Parathyroid adenoma (tissue), 2 donors: ENCODE results near the gene CHST11.
"Not testable (repeated sequence)": the region's sequence is repeated elsewhere in the genome, so short reads cannot be mapped to it uniquely, and the experiment has no call there.

ENCODE experiments used
- H2AFZ ChIP-seq: fragments of 300-600 bp; sonication (generic); one replicate; pipeline ENCODE4 v1.7.0; 2017; ENCODE audit warnings: antibody characterized with exemption, mild to moderate bottlenecking
- H3K27ac ChIP-seq: fragments of 300-600 bp; sonication (generic); one replicate; pipeline ENCODE4 v1.7.0; 2017
- H3K27me3 ChIP-seq: fragments of 300-600 bp; sonication (generic); one replicate; pipeline ENCODE4 v1.7.0; 2017; ENCODE audit warnings: low read length; ENCODE audit not compliant: control insufficient read depth, insufficient read depth
- H3K36me3 ChIP-seq: fragments of 300-600 bp; sonication (generic); one replicate; pipeline ENCODE4 v1.7.0; 2017; ENCODE audit warnings: low read length; ENCODE audit not compliant: control insufficient read depth, insufficient read depth
- H3K4me1 ChIP-seq: fragments of 300-600 bp; sonication (generic); one replicate; pipeline ENCODE4 v1.7.0; 2017; ENCODE audit warnings: control low read depth
- H3K4me2 ChIP-seq: fragments of 300-600 bp; sonication (generic); one replicate; pipeline ENCODE4 v1.7.0; 2017; ENCODE audit warnings: low read length
- H3K4me3 ChIP-seq: fragments of 300-600 bp; sonication (generic); one replicate; pipeline ENCODE4 v1.7.0; 2017; ENCODE audit warnings: low read depth, low read length
- H3K79me2 ChIP-seq: fragments of 300-600 bp; sonication (generic); one replicate; pipeline ENCODE4 v1.7.0; 2017; ENCODE audit warnings: control low read depth
- H3K9ac ChIP-seq: fragments of 300-600 bp; sonication (generic); one replicate; pipeline ENCODE4 v1.7.0; 2017; ENCODE audit warnings: mild to moderate bottlenecking
- H3K9me3 ChIP-seq: fragments of 300-600 bp; sonication (generic); one replicate; pipeline ENCODE4 v1.7.0; 2017; ENCODE audit warnings: low read length; ENCODE audit not compliant: control insufficient read depth
- CTCF ChIP-seq: fragments of 300-600 bp; sonication (generic); IDR thresholded peaks from one replicate; pipeline ENCODE4 v1.7.0; 2017; ENCODE audit warnings: antibody characterized with exemption, mild to moderate bottlenecking
- donor health status: primary hyperparathyroidism.

CHST11 gene

GRCh38 chr12:104609445-104609844 is 152.7 kb downstream of the CHST11 start:
- H3K9ac ChIP-seq: no peak overlapping the region
- H3K4me1 ChIP-seq: peaks cover 4% of the 10 kb centered on the region
- no peaks in the 10 kb centered on the region for H3K27me3 ChIP-seq
- H3K36me3 ChIP-seq: no peaks in the 10 kb centered on the region
- H3K27ac ChIP-seq: no peak overlapping the region
- H3K79me2 ChIP-seq: no peaks in the 10 kb centered on the region
- H3K4me2 ChIP-seq: no peak overlapping the region
- no peak overlapping the region for H3K4me3 ChIP-seq
- H2AFZ ChIP-seq: no peak overlapping the region
- H3K9me3 ChIP-seq: no peaks in the 10 kb centered on the region
- TF ChIP-seq CTCF: no peak

- Histone ChIP-seq H3K36me3 (no peaks in the 10 kb centered on the region), H3K4me1 (no peaks in the 10 kb centered on the region), H3K27ac (no peak overlapping the region), H3K9ac (no peak overlapping the region), H3K4me2 (no peak overlapping the region), H3K27me3 (no peaks in the 10 kb centered on the region), H3K4me3 (no peak overlapping the region), H3K9me3 (no peaks in the 10 kb centered on the region), H3K79me2 (no peaks in the 10 kb centered on the region), H2AFZ (no peak overlapping the region)
- no peak for TF ChIP-seq CTCF
These were observed 153.9 kb downstream of the CHST11 start for GRCh38 chr12:104610513-104611235.

GRCh38 chr12:104611671-104612070 is 154.9 kb downstream of the CHST11 start:
- TF ChIP-seq CTCF: no peak
- no peaks in the 10 kb centered on the region for H3K4me1 ChIP-seq
- no peaks in the 10 kb centered on the region for H3K79me2 ChIP-seq
- H3K9me3 ChIP-seq: no peaks in the 10 kb centered on the region
- H3K4me3 ChIP-seq: no peak overlapping the region
- no peaks in the 10 kb centered on the region for H3K27me3 ChIP-seq
- no peak overlapping the region for H2AFZ ChIP-seq
- no peak overlapping the region for H3K9ac ChIP-seq
- no peaks in the 10 kb centered on the region for H3K36me3 ChIP-seq
- H3K4me2 ChIP-seq: no peak overlapping the region
- H3K27ac ChIP-seq: no peak overlapping the region

- not testable (repeated sequence) for H3K27me3 ChIP-seq, H3K36me3 ChIP-seq, H3K4me3 ChIP-seq, H3K27ac ChIP-seq, H3K4me1 ChIP-seq, H2AFZ ChIP-seq, H3K9ac ChIP-seq, H3K79me2 ChIP-seq, H3K4me2 ChIP-seq, H3K9me3 ChIP-seq
These were observed 156.6 kb downstream of the CHST11 start for GRCh38 chr12:104613372-104613771.

GRCh38 chr12:104615048-104615561 is 158.4 kb downstream of the CHST11 start:
- H3K79me2 ChIP-seq: no peaks in the 10 kb centered on the region
- H2AFZ ChIP-seq: no peak overlapping the region
- H3K9ac ChIP-seq: no peak overlapping the region
- H3K4me2 ChIP-seq: no peak overlapping the region
- no peak overlapping the region for H3K27ac ChIP-seq
- H3K27me3 ChIP-seq: no peaks in the 10 kb centered on the region
- peaks cover 3% of the 10 kb centered on the region for H3K4me1 ChIP-seq
- no peaks in the 10 kb centered on the region for H3K9me3 ChIP-seq
- H3K4me3 ChIP-seq: no peak overlapping the region
- no peaks in the 10 kb centered on the region for H3K36me3 ChIP-seq
- TF ChIP-seq CTCF: no peak
